DND-41 (cell line): Measurements from ENCODE around the gene C8B.

Experiments used
- ATAC-seq: fragments of 200-7000 bp; cut with Tn5 transposase; 3 replicates; pipeline ENCODE4 v1.9.1; 2021; ENCODE audit warnings: low read depth; ENCODE audit not compliant: insufficient read depth
- DNase-seq: peaks from one replicate; pipeline ENCODE4 v3.0.0-alpha.2; 2020
- H2AFZ ChIP-seq: 2 replicates; pipeline ENCODE4 v1.6.0; 2012; ENCODE audit warnings: low read depth, low read length
- H3K27ac ChIP-seq: 2 replicates; pipeline ENCODE4 v1.5.1; 2012; ENCODE audit warnings: low read length, inconsistent platforms
- H3K27me3 ChIP-seq: fragments of 200-600 bp; sonication (generic); 2 replicates; pipeline ENCODE4 v1.6.0; 2012; ENCODE audit warnings: low read length, mild to moderate bottlenecking, inconsistent platforms; ENCODE audit not compliant: insufficient read depth, poor library complexity
- H3K36me3 ChIP-seq: 2 replicates; pipeline ENCODE4 v1.5.1; 2012; ENCODE audit warnings: low read length, inconsistent platforms; ENCODE audit not compliant: insufficient read depth
- H3K4me1 ChIP-seq: 2 replicates; pipeline ENCODE4 v1.5.1; 2012; ENCODE audit warnings: mild to moderate bottlenecking, low read length; ENCODE audit not compliant: insufficient read depth
- H3K4me2 ChIP-seq: 2 replicates; pipeline ENCODE4 v1.6.0; 2012; ENCODE audit warnings: mild to moderate bottlenecking, moderate library complexity, low read length, inconsistent platforms; ENCODE audit not compliant: insufficient read depth
- H3K4me3 ChIP-seq, 2 experiments: fragments of 200-600 bp in 1 of 2; shearing (Covaris generic) in 1 of 2; 2 replicates each; pipeline ENCODE4 v1.5.1; 2012 to 2016; ENCODE audit warnings: inconsistent platforms in 2 of 2, low read length in 2 of 2, mild to moderate bottlenecking in 2 of 2, low read depth in 1 of 2, moderate library complexity in 1 of 2
- H3K79me2 ChIP-seq: 2 replicates; pipeline ENCODE4 v1.6.0; 2012; ENCODE audit warnings: low read length, inconsistent platforms; ENCODE audit not compliant: insufficient read depth
- H3K9ac ChIP-seq: 2 replicates; pipeline ENCODE4 v1.6.0; 2012; ENCODE audit warnings: low read depth, mild to moderate bottlenecking, inconsistent platforms, low read length, moderate library complexity
- H3K9me3 ChIP-seq: 2 replicates; pipeline ENCODE4 v1.5.1; 2012; ENCODE audit warnings: low read length, moderate library complexity, mild to moderate bottlenecking, inconsistent platforms; ENCODE audit not compliant: insufficient read depth, severe bottlenecking
- H4K20me1 ChIP-seq: 2 replicates; pipeline ENCODE4 v1.6.0; 2012; ENCODE audit warnings: low read length; ENCODE audit not compliant: insufficient read depth
- CTCF ChIP-seq: IDR thresholded peaks from 2 replicates; pipeline ENCODE4 v1.5.1; 2012; ENCODE audit warnings: borderline replicate concordance, low read length, moderate library complexity, mild to moderate bottlenecking; ENCODE audit not compliant: poor library complexity, severe bottlenecking; ENCODE audit errors: extremely low read depth
- EZH2 ChIP-seq: IDR thresholded peaks from 3 replicates; pipeline ENCODE4 v1.6.1; 2012; ENCODE audit warnings: borderline replicate concordance, low read depth, mild to moderate bottlenecking, moderate library complexity, low read length, inconsistent platforms; ENCODE audit not compliant: severe bottlenecking

C8B gene

DNA sequence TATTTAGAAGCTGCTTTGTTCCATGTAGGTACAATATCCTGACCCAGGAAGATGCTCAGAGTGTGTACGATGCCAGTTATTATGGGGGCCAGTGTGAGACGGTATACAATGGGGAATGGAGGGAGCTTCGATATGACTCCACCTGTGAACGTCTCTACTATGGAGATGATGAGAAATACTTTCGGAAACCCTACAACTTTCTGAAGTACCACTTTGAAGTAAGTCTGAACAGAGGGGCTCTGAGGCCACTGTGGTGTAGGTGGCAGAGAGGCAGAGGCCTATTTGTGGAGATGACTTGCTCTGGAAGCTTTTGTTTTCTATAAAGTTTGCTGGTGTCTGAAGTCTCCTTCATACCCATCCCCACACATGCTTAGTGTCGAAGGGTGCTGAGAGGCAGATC lies 84.4 kb downstream of the C8B start:
- H3K9me3 ChIP-seq = no peaks in the 10 kb centered on the region
- H3K79me2 ChIP-seq = no peaks in the 10 kb centered on the region
- H2AFZ ChIP-seq = no peak overlapping the region
- H3K27me3 ChIP-seq = peaks cover 2% of the 10 kb centered on the region
- no peak for TF ChIP-seq EZH2
- TF ChIP-seq CTCF = no peak
- no peak overlapping the region for H3K27ac ChIP-seq
- no peak overlapping the region for H3K4me3 ChIP-seq
- no peak for ATAC-seq
- no peak for DNase-seq
- H4K20me1 ChIP-seq = no peaks in the 10 kb centered on the region
- H3K9ac ChIP-seq = no peak overlapping the region
- no peak overlapping the region for H3K4me2 ChIP-seq
- H3K4me1 ChIP-seq = no peaks in the 10 kb centered on the region
- no peaks in the 10 kb centered on the region for H3K36me3 ChIP-seq

GRCh38 chr1:56880774-56881173 lies 85.0 kb downstream of the C8B start:
- H2AFZ ChIP-seq = no peak overlapping the region
- H3K79me2 ChIP-seq = no peaks in the 10 kb centered on the region
- no peaks in the 10 kb centered on the region for H3K36me3 ChIP-seq
- H3K4me2 ChIP-seq = no peak overlapping the region
- no peak overlapping the region for H3K27ac ChIP-seq
- H4K20me1 ChIP-seq = no peaks in the 10 kb centered on the region
- no peak for TF ChIP-seq EZH2
- no peak for TF ChIP-seq CTCF
- H3K9ac ChIP-seq = no peak overlapping the region
- H3K27me3 ChIP-seq = peaks cover 2% of the 10 kb centered on the region
- H3K4me1 ChIP-seq = no peaks in the 10 kb centered on the region
- H3K9me3 ChIP-seq = no peaks in the 10 kb centered on the region
- ATAC-seq (no peak), DNase-seq (no peak)
- no peak overlapping the region for H3K4me3 ChIP-seq
